HG02870 (cell line): Measurements from ENCODE around the gene C10orf95.
"Not testable (repeated sequence)": the region's sequence is repeated elsewhere in the genome, so short reads cannot be mapped to it uniquely, and the experiment has no call there.

ENCODE experiments used
- ATAC-seq: cut with Tn5 transposase; IDR thresholded peaks from one replicate; pipeline ENCODE4 v1.9.1; 2021; ENCODE audit warnings: mild to moderate bottlenecking, moderate library complexity; ENCODE audit not compliant: unreplicated experiment

The C10orf95 gene

GRCh38 chr10:102451105-102451969 lies at the start of gene C10orf95:
TSS of gene C10orf95 (minus strand) at chr10:102451543. CDS start at chr10:102451093, 450 bp downstream.
- ATAC-seq: no peak

- not testable (repeated sequence) for ATAC-seq
Measured at GRCh38 chr10:102500686-102501085, 49.3 kb upstream of the C10orf95 start.

GRCh38 chr10:102499356-102499755 lies 48.0 kb upstream of the C10orf95 start:
- ATAC-seq: no peak

- no peak for ATAC-seq
Measured at GRCh38 chr10:102497545-102497944, 46.2 kb upstream of the C10orf95 start.

DNA sequence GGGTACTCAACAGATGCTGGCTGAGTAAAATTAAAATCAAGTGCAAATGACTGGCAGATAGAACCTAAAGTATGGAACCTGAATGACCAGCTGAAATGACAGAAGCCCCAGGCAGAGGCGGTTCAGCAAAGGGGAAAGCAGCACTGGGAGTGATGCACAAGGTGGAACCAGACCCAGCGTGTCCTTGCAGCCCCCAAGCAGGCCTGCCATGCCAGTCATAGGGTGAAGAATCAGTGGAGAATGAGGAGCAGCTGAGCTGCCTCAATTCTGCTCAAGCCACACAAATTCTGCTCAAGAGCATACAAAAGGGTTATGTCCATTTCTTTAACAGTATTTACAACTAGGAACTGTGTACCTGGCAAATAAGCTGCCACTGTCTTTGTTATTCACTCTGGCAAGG lies 42.4 kb upstream of the C10orf95 start:
- ATAC-seq: no peak

GRCh38 chr10:102492983-102493382 lies 41.6 kb upstream of the C10orf95 start:
- ATAC-seq: no peak

DNA sequence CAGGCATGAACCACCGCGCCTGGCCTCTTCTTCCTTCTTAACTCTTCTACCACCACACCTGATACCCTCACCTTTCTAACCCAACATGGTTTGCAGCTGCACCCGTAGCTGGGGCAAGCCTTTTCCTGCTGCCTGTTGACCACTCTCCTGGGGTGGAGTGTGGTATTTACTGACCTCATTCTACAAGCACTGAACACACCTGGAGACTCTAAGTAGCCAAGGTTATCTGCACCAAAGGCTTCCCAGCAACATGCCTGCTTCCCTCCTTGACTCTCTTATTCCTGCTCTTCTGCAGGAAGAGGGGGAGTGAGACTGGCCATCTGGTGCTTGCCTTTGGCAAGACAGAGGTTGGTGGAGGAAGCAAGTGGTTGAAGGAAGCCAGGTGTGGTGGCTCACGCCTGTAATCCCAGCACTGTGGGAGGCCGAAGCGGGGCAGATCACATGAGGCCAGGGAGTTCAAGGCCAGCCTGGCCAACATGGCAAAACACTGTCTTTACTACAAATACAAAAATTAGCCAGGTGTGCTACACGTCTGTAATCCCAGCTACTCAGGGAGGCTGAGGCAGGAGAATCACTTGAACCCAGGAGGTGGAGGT lies 41.1 kb upstream of the C10orf95 start:
- no peak for ATAC-seq

- ATAC-seq: no peak
Measured at GRCh38 chr10:102491136-102491535, 39.8 kb upstream of the C10orf95 start.

DNA sequence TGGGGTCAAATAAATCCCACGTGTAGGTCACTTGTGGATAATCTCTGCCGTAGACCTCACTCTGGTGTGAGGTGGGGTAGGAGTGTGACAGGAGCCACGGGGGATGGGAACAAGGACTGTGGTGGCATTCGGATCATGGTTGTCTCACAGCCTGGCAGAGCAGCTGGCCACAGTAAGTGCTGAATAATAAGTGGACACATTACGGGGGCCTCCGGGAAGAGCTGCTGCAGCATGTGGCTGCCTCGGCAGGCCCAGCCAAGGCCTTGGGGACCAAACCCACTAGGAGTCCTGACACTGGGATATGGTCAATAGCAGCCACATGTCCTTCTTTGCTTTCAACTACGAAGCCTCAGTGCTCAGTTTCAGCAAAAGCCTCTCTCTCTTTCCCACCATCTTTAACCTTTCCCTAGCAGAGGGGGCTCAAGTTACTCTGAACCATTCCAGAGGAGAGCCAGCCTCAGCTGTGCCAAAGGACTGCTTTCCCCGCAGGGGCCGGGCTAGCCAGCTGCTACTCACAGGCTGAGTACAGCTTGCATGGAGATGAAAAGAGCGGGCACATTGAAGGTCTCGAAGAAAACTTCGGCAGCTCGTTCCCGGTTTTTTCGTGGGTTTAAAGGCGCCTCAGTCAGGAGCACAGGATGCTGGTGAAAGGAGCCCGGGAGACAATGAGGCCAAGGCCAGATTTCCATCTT lies 33.9 kb upstream of the C10orf95 start:
- ATAC-seq: no peak

DNA sequence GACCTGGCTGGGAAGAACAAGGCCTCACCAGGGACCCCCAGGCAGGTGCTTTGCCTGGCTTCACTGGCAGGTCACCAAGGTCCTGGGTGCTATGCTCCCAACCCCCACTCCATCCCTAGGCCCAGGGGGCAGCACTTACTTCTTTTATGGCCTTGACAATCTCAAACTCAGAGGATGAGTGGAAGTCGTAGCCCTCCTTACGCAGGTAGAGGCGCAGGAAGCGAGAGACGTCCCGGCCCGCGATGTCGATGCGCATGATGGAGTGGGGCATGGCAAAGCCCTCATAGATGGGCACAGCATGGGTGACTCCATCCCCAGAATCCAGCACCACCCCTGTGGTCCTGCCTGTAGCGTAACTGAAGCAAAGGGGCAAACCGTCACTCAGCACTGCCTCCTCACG lies 32.7 kb upstream of the C10orf95 start:
- ATAC-seq: no peak

DNA sequence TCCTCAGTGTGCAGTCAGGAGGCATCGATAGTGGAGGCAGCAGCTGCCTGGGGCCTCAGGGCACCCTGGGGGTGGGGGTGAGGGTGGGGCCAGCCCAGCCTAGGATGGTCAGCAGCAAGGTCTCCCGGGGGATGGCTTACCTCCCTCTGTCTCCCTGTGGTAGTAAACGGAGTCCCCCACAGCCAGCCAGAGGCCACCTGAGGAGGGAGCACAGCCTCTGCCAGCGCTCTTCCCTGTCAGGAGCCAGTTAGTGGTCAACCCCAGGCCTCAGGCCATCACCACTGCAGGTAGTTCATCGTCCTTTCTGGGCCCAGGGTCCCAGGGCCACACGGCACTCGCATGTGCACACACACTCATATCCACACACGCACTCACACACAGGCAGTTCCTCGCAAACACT lies 29.1 kb upstream of the C10orf95 start:
- no peak for ATAC-seq

DNA sequence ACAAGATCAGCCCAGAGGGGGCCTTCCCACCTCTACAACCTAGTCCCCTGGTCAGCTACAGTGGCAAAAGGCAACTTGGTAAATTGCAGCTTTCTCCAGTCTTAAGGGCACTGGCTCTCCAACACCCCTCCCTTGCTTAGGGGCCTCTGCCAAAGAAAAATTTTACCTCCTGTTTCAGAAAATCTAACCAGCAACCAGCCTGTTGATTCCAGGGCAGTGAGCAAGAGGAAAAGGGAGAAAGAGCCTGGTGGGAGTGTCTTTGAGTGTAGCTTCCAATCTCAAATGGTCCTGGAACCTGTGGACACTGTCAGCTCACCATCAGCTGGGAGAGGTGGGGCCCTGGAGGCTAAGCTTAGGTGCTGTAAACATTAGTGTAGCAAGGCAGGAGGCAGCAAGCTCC lies 28.3 kb upstream of the C10orf95 start:
- no peak for ATAC-seq

GRCh38 chr10:102476466-102477141 lies 25.3 kb upstream of the C10orf95 start:
- no peak for ATAC-seq

- ATAC-seq: no peak
Measured at GRCh38 chr10:102475451-102476040, 24.2 kb upstream of the C10orf95 start.

- ATAC-seq: no peak
Measured at GRCh38 chr10:102473445-102474331, 22.3 kb upstream of the C10orf95 start.

DNA sequence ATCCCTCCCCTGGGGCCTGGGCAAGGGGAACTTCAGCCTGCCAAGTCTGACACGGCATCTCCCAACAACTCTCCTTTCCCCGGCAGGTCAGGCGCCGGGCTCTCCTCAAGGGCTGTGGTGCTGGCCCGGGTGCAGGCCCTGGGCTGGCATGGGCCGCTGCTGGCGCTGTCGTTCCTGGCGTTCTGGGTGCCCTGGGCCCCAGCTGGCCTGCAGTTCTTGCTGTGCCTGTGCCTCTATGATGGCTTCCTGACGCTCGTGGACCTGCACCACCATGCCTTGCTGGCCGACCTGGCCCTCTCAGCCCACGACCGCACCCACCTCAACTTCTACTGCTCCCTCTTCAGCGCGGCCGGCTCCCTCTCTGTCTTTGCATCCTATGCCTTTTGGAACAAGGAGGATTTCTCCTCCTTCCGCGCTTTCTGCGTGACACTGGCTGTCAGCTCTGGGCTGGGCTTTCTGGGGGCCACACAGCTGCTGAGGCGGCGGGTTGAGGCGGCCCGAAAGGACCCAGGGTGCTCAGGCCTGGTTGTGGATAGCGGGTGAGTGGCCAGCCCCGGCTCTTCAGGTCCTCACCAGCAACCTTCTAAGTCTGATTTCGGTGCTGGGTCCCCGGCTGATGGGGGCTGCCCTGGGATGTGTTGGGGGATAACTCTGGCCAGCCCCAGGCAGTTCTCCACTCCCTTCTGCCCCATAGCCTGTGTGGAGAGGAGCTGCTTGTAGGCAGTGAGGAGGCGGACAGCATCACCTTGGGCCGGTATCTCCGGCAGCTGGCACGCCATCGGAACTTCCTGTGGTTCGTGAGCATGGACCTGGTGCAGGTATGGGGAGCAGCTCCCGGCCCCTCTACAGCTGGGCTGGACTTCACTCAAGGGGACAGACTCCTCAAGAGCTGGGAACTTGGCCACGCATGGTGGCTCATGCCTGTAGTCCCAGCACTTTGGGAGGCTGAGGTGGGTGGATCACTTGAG lies 19.5 kb upstream of the C10orf95 start:
- no peak for ATAC-seq

GRCh38 chr10:102468683-102469082 lies 17.3 kb upstream of the C10orf95 start:
- no peak for ATAC-seq

GRCh38 chr10:102467971-102468438 lies 16.7 kb upstream of the C10orf95 start:
- ATAC-seq: no peak

GRCh38 chr10:102467318-102467717 lies 16.0 kb upstream of the C10orf95 start:
- no peak for ATAC-seq
